Osteoblast (primary cell): ENCODE measurements around the gene RNF14. TPM values are rescaled to one million over a fixed set of nuclear protein-coding genes. Genes with fewer than 3 reads are reported as not detected.

Source experiments
- DNase-seq: peaks from one replicate; pipeline ENCODE4 v3.0.0; 2011; ENCODE audit warnings: low spot score, mixed read lengths; ENCODE audit not compliant: insufficient read length; ENCODE audit errors: missing footprints
- H2AFZ ChIP-seq: 2 replicates; pipeline ENCODE4 v1.6.0; 2011; ENCODE audit warnings: mild to moderate bottlenecking, low read length
- H3K27ac ChIP-seq: 2 replicates; pipeline ENCODE4 v1.5.1; 2011; ENCODE audit warnings: mild to moderate bottlenecking, low read depth, low read length, moderate library complexity
- H3K27me3 ChIP-seq: 2 replicates; pipeline ENCODE4 v1.6.0; 2012; ENCODE audit warnings: mild to moderate bottlenecking, control low read depth, inconsistent platforms, low read length, moderate library complexity; ENCODE audit not compliant: insufficient read depth
- H3K36me3 ChIP-seq: 2 replicates; pipeline ENCODE4 v1.5.1; 2011; ENCODE audit warnings: mild to moderate bottlenecking, low read length, control low read depth, moderate library complexity; ENCODE audit not compliant: insufficient read depth
- H3K4me1 ChIP-seq: 2 replicates; pipeline ENCODE4 v1.5.1; 2011; ENCODE audit warnings: mild to moderate bottlenecking, low read length, control low read depth, moderate library complexity; ENCODE audit not compliant: insufficient read depth
- H3K4me2 ChIP-seq: 2 replicates; pipeline ENCODE4 v1.6.0; 2011; ENCODE audit warnings: mild to moderate bottlenecking, low read length; ENCODE audit not compliant: insufficient read depth
- H3K4me3 ChIP-seq: fragments of 200-600 bp; sonication (generic); 3 replicates; pipeline ENCODE4 v1.5.1; 2012; ENCODE audit warnings: mild to moderate bottlenecking, low read length, inconsistent platforms; ENCODE audit not compliant: insufficient read depth
- H3K79me2 ChIP-seq: 2 replicates; pipeline ENCODE4 v1.6.0; 2012; ENCODE audit warnings: mild to moderate bottlenecking, low read length, control low read depth, inconsistent platforms; ENCODE audit not compliant: insufficient read depth
- H3K9me3 ChIP-seq: 2 replicates; pipeline ENCODE4 v1.5.1; 2011; ENCODE audit warnings: low read depth, low read length, control low read depth
- H4K20me1 ChIP-seq: 2 replicates; pipeline ENCODE4 v1.6.0; 2012; ENCODE audit warnings: mild to moderate bottlenecking, low read length, control low read depth; ENCODE audit not compliant: insufficient read depth
- total RNA-seq: library from RNA; depleted of rRNA; stranded (reverse); fragments of >200 nt; gene quantifications from 2 replicates; pipeline ENCODE4 v1.2.3, GENCODE V29; 2012
- TF ChIP-seq, protein P1 (sequence below): IDR thresholded peaks from 2 replicates; pipeline ENCODE4 v1.5.1; 2011; ENCODE audit warnings: mild to moderate bottlenecking, low read depth, low read length, moderate library complexity; ENCODE audit errors: extremely low read depth

RNF14 gene
- total RNA-seq, 1 donor = 90.8 TPM

DNA sequence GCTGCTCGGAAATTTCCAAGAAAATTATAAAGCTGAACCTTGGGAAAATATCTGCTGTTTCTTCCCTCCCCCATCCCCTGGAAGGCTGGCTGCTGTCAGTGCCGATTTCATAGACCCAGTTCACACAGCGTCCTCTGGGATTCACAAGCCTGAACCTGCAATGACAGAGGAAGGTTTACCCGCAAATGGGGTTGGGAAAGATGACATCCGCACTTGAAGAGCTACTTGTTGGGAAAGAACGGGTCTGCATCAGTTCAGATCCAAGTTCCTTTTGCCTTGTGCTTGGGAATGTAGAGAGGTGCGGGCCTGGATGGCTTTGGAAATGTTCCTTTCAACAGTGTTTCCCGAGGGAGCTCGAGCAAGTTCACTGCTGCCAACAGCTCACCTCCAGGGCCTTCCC lies 24.8 kb upstream of the RNF14 start:
- H3K27ac ChIP-seq = no peak overlapping the region
- peaks cover 9% of the 10 kb centered on the region for H3K36me3 ChIP-seq
- peaks cover 2% of the 10 kb centered on the region for H4K20me1 ChIP-seq
- no peak overlapping the region for H3K4me2 ChIP-seq
- no peaks in the 10 kb centered on the region for H3K9me3 ChIP-seq
- TF ChIP-seq, protein P1, sequence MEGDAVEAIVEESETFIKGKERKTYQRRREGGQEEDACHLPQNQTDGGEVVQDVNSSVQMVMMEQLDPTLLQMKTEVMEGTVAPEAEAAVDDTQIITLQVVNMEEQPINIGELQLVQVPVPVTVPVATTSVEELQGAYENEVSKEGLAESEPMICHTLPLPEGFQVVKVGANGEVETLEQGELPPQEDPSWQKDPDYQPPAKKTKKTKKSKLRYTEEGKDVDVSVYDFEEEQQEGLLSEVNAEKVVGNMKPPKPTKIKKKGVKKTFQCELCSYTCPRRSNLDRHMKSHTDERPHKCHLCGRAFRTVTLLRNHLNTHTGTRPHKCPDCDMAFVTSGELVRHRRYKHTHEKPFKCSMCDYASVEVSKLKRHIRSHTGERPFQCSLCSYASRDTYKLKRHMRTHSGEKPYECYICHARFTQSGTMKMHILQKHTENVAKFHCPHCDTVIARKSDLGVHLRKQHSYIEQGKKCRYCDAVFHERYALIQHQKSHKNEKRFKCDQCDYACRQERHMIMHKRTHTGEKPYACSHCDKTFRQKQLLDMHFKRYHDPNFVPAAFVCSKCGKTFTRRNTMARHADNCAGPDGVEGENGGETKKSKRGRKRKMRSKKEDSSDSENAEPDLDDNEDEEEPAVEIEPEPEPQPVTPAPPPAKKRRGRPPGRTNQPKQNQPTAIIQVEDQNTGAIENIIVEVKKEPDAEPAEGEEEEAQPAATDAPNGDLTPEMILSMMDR = no peak
- H3K27me3 ChIP-seq = peaks cover 5% of the 10 kb centered on the region
- no peak for DNase-seq
- H3K4me3 ChIP-seq = no peak overlapping the region
- H3K79me2 ChIP-seq = no peaks in the 10 kb centered on the region
- H2AFZ ChIP-seq = no peak overlapping the region
- peaks cover 18% of the 10 kb centered on the region for H3K4me1 ChIP-seq

DNA sequence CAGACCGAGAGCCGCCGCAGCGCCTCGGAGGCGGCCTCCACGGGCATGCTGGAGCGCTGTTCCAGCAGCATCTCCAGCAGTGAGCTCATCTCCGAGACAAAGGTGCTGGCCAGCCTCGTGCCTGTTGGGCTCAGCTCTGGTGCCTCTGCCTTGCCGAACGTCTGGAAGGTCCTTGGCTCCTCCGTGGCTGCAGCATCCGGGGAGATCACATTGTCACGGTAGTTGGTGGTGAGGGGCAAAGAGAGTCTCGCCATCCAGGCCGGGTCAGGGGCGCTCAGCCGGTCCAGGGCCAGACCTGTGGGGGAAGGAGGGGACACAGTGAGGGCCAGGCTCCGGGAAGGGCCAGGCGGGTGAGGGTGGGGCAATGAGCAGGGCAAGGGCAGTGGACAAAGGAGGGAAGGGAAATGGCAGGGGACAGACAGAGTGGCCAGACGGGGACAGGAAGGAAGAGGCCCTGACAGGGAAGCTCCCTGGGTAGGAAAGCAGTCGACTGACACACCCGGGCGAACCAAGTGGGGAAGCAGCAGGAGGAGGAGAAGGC lies 23.3 kb upstream of the RNF14 start:
- no peak for DNase-seq
- H4K20me1 ChIP-seq = no peaks in the 10 kb centered on the region
- H2AFZ ChIP-seq = no peak overlapping the region
- H3K9me3 ChIP-seq = no peaks in the 10 kb centered on the region
- peaks cover 5% of the 10 kb centered on the region for H3K27me3 ChIP-seq
- TF ChIP-seq, protein P1 = no peak
- H3K4me1 ChIP-seq = peaks cover 14% of the 10 kb centered on the region
- H3K79me2 ChIP-seq = no peaks in the 10 kb centered on the region
- H3K4me2 ChIP-seq = no peak overlapping the region
- H3K27ac ChIP-seq = no peak overlapping the region
- H3K4me3 ChIP-seq = no peak overlapping the region
- no peaks in the 10 kb centered on the region for H3K36me3 ChIP-seq

DNA sequence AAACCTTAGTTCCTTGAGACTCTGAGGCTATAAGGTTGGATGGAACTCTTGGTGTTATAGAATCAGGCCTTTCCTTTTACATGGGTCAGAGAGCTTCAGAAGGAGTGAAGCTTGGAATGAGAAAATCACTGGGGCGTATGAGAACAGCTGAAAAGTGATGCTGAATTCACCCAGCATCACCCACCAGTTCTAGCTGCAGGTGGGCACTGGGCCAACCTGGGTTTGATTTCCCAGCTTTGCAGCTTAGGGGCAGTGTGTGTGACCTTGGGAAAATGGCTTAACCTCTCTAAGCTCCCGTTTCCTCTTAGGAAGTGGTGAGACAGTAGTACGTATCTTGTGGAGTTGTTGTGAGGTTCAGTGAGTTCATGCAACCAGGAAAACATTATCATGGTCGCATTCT lies 21.6 kb upstream of the RNF14 start:
- no peak overlapping the region for H3K27ac ChIP-seq

DNA sequence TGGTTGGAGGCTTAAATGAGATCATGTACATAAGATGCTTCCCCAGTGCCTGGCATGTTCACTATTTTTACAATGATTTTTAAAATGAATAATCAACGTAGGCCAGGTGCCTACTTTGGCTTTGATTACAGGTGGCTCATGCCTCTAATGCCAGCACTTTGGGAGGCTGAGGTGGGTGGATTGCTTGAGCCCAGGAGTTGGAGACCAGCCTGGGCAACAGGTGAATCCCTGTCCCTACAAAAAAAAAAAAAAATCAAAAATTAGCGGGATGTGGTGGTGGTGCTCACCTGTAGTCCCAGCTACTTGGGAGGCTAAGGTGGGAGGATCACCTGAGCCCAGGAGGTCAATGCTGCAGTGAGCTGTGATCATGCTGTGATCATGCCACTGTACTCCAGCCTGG lies 20.1 kb upstream of the RNF14 start:
- Histone ChIP-seq H3K4me1 (no peaks in the 10 kb centered on the region), H3K27ac (no peak overlapping the region), H3K9me3 (no peaks in the 10 kb centered on the region), H3K27me3 (peaks cover 8% of the 10 kb centered on the region), H3K36me3 (no peaks in the 10 kb centered on the region), H4K20me1 (no peaks in the 10 kb centered on the region), H3K79me2 (no peaks in the 10 kb centered on the region), H2AFZ (no peak overlapping the region), H3K4me3 (no peak overlapping the region), H3K4me2 (no peak overlapping the region)
- TF ChIP-seq, protein P1 = no peak
- DNase-seq = no peak

More for the DNA sequence above, 21.6 kb upstream of the RNF14 start:
- no peaks in the 10 kb centered on the region for H3K36me3 ChIP-seq
- no peaks in the 10 kb centered on the region for H3K79me2 ChIP-seq
- H3K27me3 ChIP-seq = peaks cover 7% of the 10 kb centered on the region
- TF ChIP-seq, protein P1 = no peak
- no peak for DNase-seq
- H3K4me1 ChIP-seq = no peaks in the 10 kb centered on the region
- H3K4me3 ChIP-seq = no peak overlapping the region
- no peaks in the 10 kb centered on the region for H4K20me1 ChIP-seq
- H2AFZ ChIP-seq = no peak overlapping the region
- H3K4me2 ChIP-seq = no peak overlapping the region
- no peaks in the 10 kb centered on the region for H3K9me3 ChIP-seq
